GM21528 (cell line): Measurements from ENCODE around the gene SLC22A5.
A peak's percentile ranks its signal among the peaks of the same experiment; 100 is the strongest.
"Not testable (repeated sequence)": the region's sequence is repeated elsewhere in the genome, so short reads cannot be mapped to it uniquely, and the experiment has no call there.

Experiments used
- ATAC-seq: cut with Tn5 transposase; IDR thresholded peaks from one replicate; pipeline ENCODE4 v1.9.1; 2021; ENCODE audit warnings: mild to moderate bottlenecking, moderate library complexity; ENCODE audit not compliant: unreplicated experiment, low FRiP score

SLC22A5 gene

GRCh38 chr5:132386644-132387286 lies 17.3 kb downstream of the SLC22A5 start:
- ATAC-seq: peak; percentile 76

GRCh38 chr5:132387640-132388117 lies 18.2 kb downstream of the SLC22A5 start:
- ATAC-seq: no peak

- ATAC-seq: no peak
These were observed 18.9 kb downstream of the SLC22A5 start for GRCh38 chr5:132388244-132389050.

GRCh38 chr5:132389051-132389331 lies 19.5 kb downstream of the SLC22A5 start:
- ATAC-seq: no peak

GRCh38 chr5:132389585-132390286 lies 20.2 kb downstream of the SLC22A5 start:
- ATAC-seq: no peak

- no peak for ATAC-seq
These were observed 21.7 kb downstream of the SLC22A5 start for GRCh38 chr5:132391247-132391646.

- ATAC-seq: no peak
These were observed 22.4 kb downstream of the SLC22A5 start for GRCh38 chr5:132391870-132392269.

- no peak for ATAC-seq
These were observed 22.9 kb downstream of the SLC22A5 start for GRCh38 chr5:132392411-132392810.

- ATAC-seq: no peak
These were observed 23.7 kb downstream of the SLC22A5 start for GRCh38 chr5:132392978-132393825.

- ATAC-seq: peak; percentile 57
These were observed 25.3 kb downstream of the SLC22A5 start for GRCh38 chr5:132394667-132395259.

- ATAC-seq: no peak
These were observed 27.1 kb downstream of the SLC22A5 start for GRCh38 chr5:132396589-132397031.

- ATAC-seq: no peak
These were observed 27.7 kb downstream of the SLC22A5 start for GRCh38 chr5:132397224-132397623.

- ATAC-seq: not testable (repeated sequence)
These were observed 28.6 kb downstream of the SLC22A5 start for GRCh38 chr5:132397936-132398675.

- ATAC-seq: not testable (repeated sequence)
These were observed 34.5 kb downstream of the SLC22A5 start for GRCh38 chr5:132404041-132404440.

- ATAC-seq: no peak
These were observed 36.1 kb downstream of the SLC22A5 start for GRCh38 chr5:132405646-132406045.

GRCh38 chr5:132406144-132406783 lies 36.8 kb downstream of the SLC22A5 start:
- ATAC-seq: no peak

GRCh38 chr5:132407970-132408369 lies 38.5 kb downstream of the SLC22A5 start:
- ATAC-seq: no peak

- no peak for ATAC-seq
These were observed 38.9 kb downstream of the SLC22A5 start for GRCh38 chr5:132408456-132408855.

GRCh38 chr5:132408965-132409364 lies 39.5 kb downstream of the SLC22A5 start:
- no peak for ATAC-seq
